HEK293 (cell line): Measurements from ENCODE around the gene HSD17B8.

ENCODE experiments used
- IKZF3 ChIP-seq: fragments of 450-650 bp; IDR thresholded peaks from 2 replicates; pipeline ENCODE4 v1.5.0; 2018; ENCODE audit warnings: missing biosample characterization, mild to moderate bottlenecking, missing genetic modification characterization, moderate library complexity
- INSM2 ChIP-seq: fragments of 450-650 bp; formaldehyde crosslinking; IDR thresholded peaks from 2 replicates; pipeline ENCODE4 v1.5.1; 2016; ENCODE audit warnings: missing biosample characterization, missing genetic modification characterization
- PBX3 ChIP-seq: sonication (generic); formaldehyde crosslinking; IDR thresholded peaks from 2 replicates; pipeline ENCODE4 v1.8.1; 2022; ENCODE audit warnings: mild to moderate bottlenecking, moderate library complexity, missing genetic modification reagents
- PRDM6 ChIP-seq: fragments of 450-650 bp; formaldehyde crosslinking; IDR thresholded peaks from 2 replicates; pipeline ENCODE4 v1.5.1; 2017; ENCODE audit warnings: missing biosample characterization, missing genetic modification characterization
- SP2 ChIP-seq: fragments of 450-650 bp; formaldehyde crosslinking; IDR thresholded peaks from 2 replicates; pipeline ENCODE4 v1.5.1; 2016; ENCODE audit warnings: missing biosample characterization, missing genetic modification characterization
- SP3 ChIP-seq: fragments of 450-650 bp; formaldehyde crosslinking; IDR thresholded peaks from 2 replicates; pipeline ENCODE4 v1.5.1; 2016; ENCODE audit warnings: missing biosample characterization, missing genetic modification characterization
- ZBTB8A ChIP-seq: fragments of 450-650 bp; formaldehyde crosslinking; IDR thresholded peaks from 2 replicates; pipeline ENCODE4 v1.5.1; 2016; ENCODE audit warnings: missing biosample characterization, missing genetic modification characterization
- ZIC2 ChIP-seq: fragments of 450-650 bp; formaldehyde crosslinking; IDR thresholded peaks from 2 replicates; pipeline ENCODE4 v1.5.1; 2016; ENCODE audit warnings: missing biosample characterization, missing genetic modification characterization
- ZNF19 ChIP-seq: fragments of 450-650 bp; formaldehyde crosslinking; IDR thresholded peaks from 2 replicates; pipeline ENCODE4; 2016; ENCODE audit warnings: missing biosample characterization, missing genetic modification characterization, low read depth
- ZNF221 ChIP-seq: fragments of 450-650 bp; formaldehyde crosslinking; IDR thresholded peaks from 2 replicates; pipeline ENCODE4 v1.5.1; 2017; ENCODE audit warnings: missing biosample characterization, missing genetic modification characterization, borderline replicate concordance
- ZNF24 ChIP-seq: fragments of 450-650 bp; formaldehyde crosslinking; IDR thresholded peaks from 2 replicates; pipeline ENCODE4 v1.5.1; 2016; ENCODE audit warnings: missing biosample characterization, missing genetic modification characterization
- ZNF416 ChIP-seq: fragments of 450-650 bp; formaldehyde crosslinking; IDR thresholded peaks from 2 replicates; pipeline ENCODE4 v1.5.1; 2016; ENCODE audit warnings: missing biosample characterization, missing genetic modification characterization
- ZNF426 ChIP-seq: fragments of 450-650 bp; formaldehyde crosslinking; IDR thresholded peaks from 2 replicates; pipeline ENCODE4 v1.5.1; 2017; ENCODE audit warnings: missing biosample characterization, missing genetic modification characterization, mild to moderate bottlenecking, inconsistent platforms, moderate library complexity
- ZNF610 ChIP-seq: fragments of 450-650 bp; formaldehyde crosslinking; IDR thresholded peaks from 2 replicates; pipeline ENCODE4 v1.5.1; 2016; ENCODE audit warnings: missing biosample characterization, missing genetic modification characterization, borderline replicate concordance
- ZNF623 ChIP-seq: fragments of 450-650 bp; formaldehyde crosslinking; IDR thresholded peaks from 2 replicates; pipeline ENCODE4 v1.5.1; 2016; ENCODE audit warnings: missing biosample characterization, missing genetic modification characterization
- ZNF692 ChIP-seq: fragments of 450-650 bp; formaldehyde crosslinking; IDR thresholded peaks from 2 replicates; pipeline ENCODE4 v1.5.1; 2016; ENCODE audit warnings: missing biosample characterization, missing genetic modification characterization
- ZNF792 ChIP-seq: fragments of 450-650 bp; formaldehyde crosslinking; IDR thresholded peaks from 2 replicates; pipeline ENCODE4 v1.5.1; 2016; ENCODE audit warnings: missing biosample characterization, missing genetic modification characterization
- ZXDB ChIP-seq: fragments of 450-650 bp; formaldehyde crosslinking; IDR thresholded peaks from 2 replicates; pipeline ENCODE4 v1.5.1; 2016; ENCODE audit warnings: missing biosample characterization, missing genetic modification characterization
- TF ChIP-seq, protein P1 (sequence below): fragments of 450-650 bp; formaldehyde crosslinking; IDR thresholded peaks from 2 replicates; pipeline ENCODE4 v1.5.1; 2016; ENCODE audit warnings: missing biosample characterization, missing genetic modification characterization
- TF ChIP-seq, protein P2 (sequence below): fragments of 450-650 bp; formaldehyde crosslinking; IDR thresholded peaks from 2 replicates; pipeline ENCODE4 v1.5.1; 2016; ENCODE audit warnings: missing biosample characterization, missing genetic modification characterization
- TF ChIP-seq, protein P3 (sequence below): fragments of 450-650 bp; IDR thresholded peaks from 2 replicates; pipeline ENCODE4 v1.5.1; 2018; ENCODE audit warnings: missing biosample characterization, mild to moderate bottlenecking, missing genetic modification characterization
- TF ChIP-seq, protein P4 (sequence below): fragments of 450-650 bp; formaldehyde crosslinking; IDR thresholded peaks from 2 replicates; pipeline ENCODE4 v1.5.1; 2017; ENCODE audit warnings: missing biosample characterization, missing genetic modification characterization
- TF ChIP-seq, protein P5 (sequence below): fragments of 450-650 bp; formaldehyde crosslinking; IDR thresholded peaks from 2 replicates; pipeline ENCODE4 v1.5.1; 2016; ENCODE audit warnings: missing biosample characterization, missing genetic modification characterization

The HSD17B8 gene

GRCh38 chr6:33208091-33208967 lies 3.9 kb downstream of the HSD17B8 start, which contains the start of gene RING1 (continued):
- TF ChIP-seq, protein P1, sequence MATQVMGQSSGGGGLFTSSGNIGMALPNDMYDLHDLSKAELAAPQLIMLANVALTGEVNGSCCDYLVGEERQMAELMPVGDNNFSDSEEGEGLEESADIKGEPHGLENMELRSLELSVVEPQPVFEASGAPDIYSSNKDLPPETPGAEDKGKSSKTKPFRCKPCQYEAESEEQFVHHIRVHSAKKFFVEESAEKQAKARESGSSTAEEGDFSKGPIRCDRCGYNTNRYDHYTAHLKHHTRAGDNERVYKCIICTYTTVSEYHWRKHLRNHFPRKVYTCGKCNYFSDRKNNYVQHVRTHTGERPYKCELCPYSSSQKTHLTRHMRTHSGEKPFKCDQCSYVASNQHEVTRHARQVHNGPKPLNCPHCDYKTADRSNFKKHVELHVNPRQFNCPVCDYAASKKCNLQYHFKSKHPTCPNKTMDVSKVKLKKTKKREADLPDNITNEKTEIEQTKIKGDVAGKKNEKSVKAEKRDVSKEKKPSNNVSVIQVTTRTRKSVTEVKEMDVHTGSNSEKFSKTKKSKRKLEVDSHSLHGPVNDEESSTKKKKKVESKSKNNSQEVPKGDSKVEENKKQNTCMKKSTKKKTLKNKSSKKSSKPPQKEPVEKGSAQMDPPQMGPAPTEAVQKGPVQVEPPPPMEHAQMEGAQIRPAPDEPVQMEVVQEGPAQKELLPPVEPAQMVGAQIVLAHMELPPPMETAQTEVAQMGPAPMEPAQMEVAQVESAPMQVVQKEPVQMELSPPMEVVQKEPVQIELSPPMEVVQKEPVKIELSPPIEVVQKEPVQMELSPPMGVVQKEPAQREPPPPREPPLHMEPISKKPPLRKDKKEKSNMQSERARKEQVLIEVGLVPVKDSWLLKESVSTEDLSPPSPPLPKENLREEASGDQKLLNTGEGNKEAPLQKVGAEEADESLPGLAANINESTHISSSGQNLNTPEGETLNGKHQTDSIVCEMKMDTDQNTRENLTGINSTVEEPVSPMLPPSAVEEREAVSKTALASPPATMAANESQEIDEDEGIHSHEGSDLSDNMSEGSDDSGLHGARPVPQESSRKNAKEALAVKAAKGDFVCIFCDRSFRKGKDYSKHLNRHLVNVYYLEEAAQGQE (tag by site-specific recombination) = peak; percentile 51; the same call in 1 of the 2 replicates
- TF ChIP-seq ZNF792 (tag by site-specific recombination) (no peak), PBX3 (0 out of 2 replicates have a peak, but pooled peaks have one; percentile 77), ZNF24 (tag by site-specific recombination) (0 out of 2 replicates have a peak, but pooled peaks have one; percentile 26), SP2 (tag by site-specific recombination) (peak; percentile 82), ZIC2 (peak; percentile 48), ZNF416 (tag by site-specific recombination) (no peak), ZNF221 (tag by site-specific recombination) (no peak), ZNF19 (no peak), PRDM6 (tag by site-specific recombination) (no peak), ZNF426 (tag by site-specific recombination) (no peak), IKZF3 (peak; percentile 49), ZNF610 (peak; percentile 58; the same call in 1 of the 2 replicates), SP3 (peak; percentile 68), ZBTB8A (tag by site-specific recombination) (peak; percentile 40), ZNF692 (tag by site-specific recombination) (peak; percentile 56; the same call in 1 of the 2 replicates), INSM2 (tag by site-specific recombination) (peak; percentile 89), ZXDB (tag by site-specific recombination) (peak; percentile 73), ZNF623 (no peak)
- TF ChIP-seq, protein P2, sequence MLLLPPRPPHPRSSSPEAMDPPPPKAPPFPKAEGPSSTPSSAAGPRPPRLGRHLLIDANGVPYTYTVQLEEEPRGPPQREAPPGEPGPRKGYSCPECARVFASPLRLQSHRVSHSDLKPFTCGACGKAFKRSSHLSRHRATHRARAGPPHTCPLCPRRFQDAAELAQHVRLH (tag by site-specific recombination) = peak; percentile 51
- TF ChIP-seq, protein P3, sequence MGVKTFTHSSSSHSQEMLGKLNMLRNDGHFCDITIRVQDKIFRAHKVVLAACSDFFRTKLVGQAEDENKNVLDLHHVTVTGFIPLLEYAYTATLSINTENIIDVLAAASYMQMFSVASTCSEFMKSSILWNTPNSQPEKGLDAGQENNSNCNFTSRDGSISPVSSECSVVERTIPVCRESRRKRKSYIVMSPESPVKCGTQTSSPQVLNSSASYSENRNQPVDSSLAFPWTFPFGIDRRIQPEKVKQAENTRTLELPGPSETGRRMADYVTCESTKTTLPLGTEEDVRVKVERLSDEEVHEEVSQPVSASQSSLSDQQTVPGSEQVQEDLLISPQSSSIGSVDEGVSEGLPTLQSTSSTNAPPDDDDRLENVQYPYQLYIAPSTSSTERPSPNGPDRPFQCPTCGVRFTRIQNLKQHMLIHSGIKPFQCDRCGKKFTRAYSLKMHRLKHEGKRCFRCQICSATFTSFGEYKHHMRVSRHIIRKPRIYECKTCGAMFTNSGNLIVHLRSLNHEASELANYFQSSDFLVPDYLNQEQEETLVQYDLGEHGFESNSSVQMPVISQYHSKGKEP (tag by site-specific recombination) = no peak
- TF ChIP-seq, protein P4, sequence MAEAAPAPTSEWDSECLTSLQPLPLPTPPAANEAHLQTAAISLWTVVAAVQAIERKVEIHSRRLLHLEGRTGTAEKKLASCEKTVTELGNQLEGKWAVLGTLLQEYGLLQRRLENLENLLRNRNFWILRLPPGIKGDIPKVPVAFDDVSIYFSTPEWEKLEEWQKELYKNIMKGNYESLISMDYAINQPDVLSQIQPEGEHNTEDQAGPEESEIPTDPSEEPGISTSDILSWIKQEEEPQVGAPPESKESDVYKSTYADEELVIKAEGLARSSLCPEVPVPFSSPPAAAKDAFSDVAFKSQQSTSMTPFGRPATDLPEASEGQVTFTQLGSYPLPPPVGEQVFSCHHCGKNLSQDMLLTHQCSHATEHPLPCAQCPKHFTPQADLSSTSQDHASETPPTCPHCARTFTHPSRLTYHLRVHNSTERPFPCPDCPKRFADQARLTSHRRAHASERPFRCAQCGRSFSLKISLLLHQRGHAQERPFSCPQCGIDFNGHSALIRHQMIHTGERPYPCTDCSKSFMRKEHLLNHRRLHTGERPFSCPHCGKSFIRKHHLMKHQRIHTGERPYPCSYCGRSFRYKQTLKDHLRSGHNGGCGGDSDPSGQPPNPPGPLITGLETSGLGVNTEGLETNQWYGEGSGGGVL (tag by site-specific recombination) = peak; percentile 83
- TF ChIP-seq, protein P5, sequence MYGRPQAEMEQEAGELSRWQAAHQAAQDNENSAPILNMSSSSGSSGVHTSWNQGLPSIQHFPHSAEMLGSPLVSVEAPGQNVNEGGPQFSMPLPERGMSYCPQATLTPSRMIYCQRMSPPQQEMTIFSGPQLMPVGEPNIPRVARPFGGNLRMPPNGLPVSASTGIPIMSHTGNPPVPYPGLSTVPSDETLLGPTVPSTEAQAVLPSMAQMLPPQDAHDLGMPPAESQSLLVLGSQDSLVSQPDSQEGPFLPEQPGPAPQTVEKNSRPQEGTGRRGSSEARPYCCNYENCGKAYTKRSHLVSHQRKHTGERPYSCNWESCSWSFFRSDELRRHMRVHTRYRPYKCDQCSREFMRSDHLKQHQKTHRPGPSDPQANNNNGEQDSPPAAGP (tag by site-specific recombination) = no peak; the same call in 1 of the 2 replicates
